ENCODE data around the gene GPR55. TPM values are rescaled to one million over a fixed set of nuclear protein-coding genes. Genes with fewer than 3 reads are reported as not detected.

GPR55 gene
- total and polyA plus RNA-seq, 12 donors, result 0.07 to 0.24 (median 0.14) TPM; not detected in 7

- Histone ChIP-seq H3K27ac (no peak overlapping the region), H3K27me3 (no peaks in the 10 kb centered on the region), H3K4me1 (replicated peaks in 1 of 2) (peaks cover 1 to 4% of the 10 kb centered on the region in 2 donors), H3K4me3 (no peak overlapping the region), H3K36me3 (replicated peaks in 1 of 2) (no peaks in the 10 kb centered on the region), H3K9me3 (replicated peaks in 1 of 3) (no peaks in the 10 kb centered on the region)
- 91 to 93% (median 92%) methylated on average over 6 to 10 of the region's 10 CpGs for WGBS, 4 donors
- TF ChIP-seq POLR2A (IDR thresholded peaks at IDR 0.05), result no peak
- intact Hi-C loops (cut with DNase I), result no loop called here
- DNase-seq, result peak in 1 of 7 donors; percentile 33
Measured at GRCh38 chr2:230952226-230952956, 27.3 kb upstream of the GPR55 start.

DNA sequence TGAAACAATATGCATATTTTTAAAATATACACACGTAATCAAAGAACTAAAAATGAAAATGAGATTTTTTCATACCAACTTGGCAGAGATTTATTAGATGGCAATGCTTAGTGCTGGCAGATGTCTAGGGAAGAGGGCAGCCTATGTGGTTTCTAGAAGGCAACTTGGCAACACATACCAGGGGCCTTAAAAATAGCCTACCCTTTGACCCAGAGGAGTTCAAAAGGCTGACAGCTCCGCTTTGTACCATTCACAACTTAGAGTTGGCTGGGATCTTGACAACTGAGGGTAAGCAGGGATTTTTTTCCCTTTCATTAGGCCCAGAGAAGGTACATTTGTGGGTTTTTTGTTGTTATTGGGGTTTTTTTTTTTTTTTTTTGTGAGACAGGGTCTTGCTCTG is 26.4 kb upstream of the GPR55 start:
- intact Hi-C loops (cut with DNase I), result no loop called here
- TF ChIP-seq POLR2A (IDR thresholded peaks at IDR 0.05) (no peak), CTCF (IDR thresholded peaks at IDR 0.05) (no peak)
- Histone ChIP-seq H3K36me3 (replicated peaks in 1 of 2) (no peaks in the 10 kb centered on the region), H3K4me3 (no peak overlapping the region), H3K4me1 (replicated peaks in 1 of 2) (no peaks in the 10 kb centered on the region), H3K9me3 (replicated peaks in 1 of 3) (no peaks in the 10 kb centered on the region), H3K27me3 (no peaks in the 10 kb centered on the region), H3K27ac (no peak overlapping the region)
- 74 to 94% (median 86%) methylated on average over 2 of the region's 2 CpGs for WGBS, 4 donors
- no peak for DNase-seq

DNA sequence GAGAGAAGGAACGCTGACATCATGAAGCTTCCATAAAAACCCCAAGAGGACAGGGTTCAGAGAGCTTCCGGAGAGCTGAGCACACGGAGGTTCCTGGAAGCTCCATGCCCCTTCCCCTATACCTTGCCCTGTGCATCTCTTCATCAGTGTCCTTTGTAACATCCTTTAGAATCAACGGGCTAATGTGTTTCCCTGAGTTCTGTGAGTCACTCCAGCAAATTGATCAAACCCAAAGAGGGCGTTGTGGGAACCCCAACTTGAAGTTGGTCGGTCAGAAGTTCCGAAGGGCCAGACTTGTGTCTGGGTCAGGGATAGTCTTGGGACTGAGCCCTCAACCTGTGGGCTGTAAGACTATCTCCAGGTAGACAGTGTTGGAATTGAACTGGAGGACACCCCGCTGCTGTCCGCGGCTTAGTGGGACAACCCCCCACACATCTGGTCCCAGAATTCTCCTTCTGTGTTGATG is 25.9 kb upstream of the GPR55 start:
- TF ChIP-seq POLR2A (IDR thresholded peaks at IDR 0.05), result no peak
- TF ChIP-seq CTCF (IDR thresholded peaks at IDR 0.05), result no peak
- intact Hi-C loops (cut with DNase I), result no loop called here
- Histone ChIP-seq H3K9me3 (replicated peaks in 1 of 3) (no peaks in the 10 kb centered on the region), H3K36me3 (replicated peaks in 1 of 2) (no peaks in the 10 kb centered on the region), H3K27ac (no peak overlapping the region), H3K4me1 (replicated peaks in 1 of 2) (no peaks in the 10 kb centered on the region), H3K4me3 (no peak overlapping the region), H3K27me3 (no peaks in the 10 kb centered on the region)
- no peak for DNase-seq
- WGBS, 4 donors, result 93 to 96% (median 95%) methylated on average over 9 to 10 of the region's 10 CpGs

- Histone ChIP-seq H3K4me1 (replicated peaks in 1 of 2) (no peaks in the 10 kb centered on the region), H3K27me3 (no peaks in the 10 kb centered on the region), H3K36me3 (replicated peaks in 1 of 2) (no peaks in the 10 kb centered on the region), H3K4me3 (no peak overlapping the region), H3K27ac (no peak overlapping the region), H3K9me3 (replicated peaks in 1 of 3) (no peaks in the 10 kb centered on the region)
- TF ChIP-seq CTCF (IDR thresholded peaks at IDR 0.05) (no peak), POLR2A (IDR thresholded peaks at IDR 0.05) (no peak)
- no peak for DNase-seq
- 85 to 87% (median 86%) methylated on average over 20 of the region's 20 CpGs for WGBS, 4 donors
- intact Hi-C loops (cut with DNase I), result no loop called here
Measured at GRCh38 chr2:230949966-230950873, 25.2 kb upstream of the GPR55 start.
